ENCODE results near the gene RPN1. TPM values are rescaled to one million over a fixed set of nuclear protein-coding genes. Genes with fewer than 3 reads are reported as not detected.

The RPN1 gene
- total and polyA plus RNA-seq, 2 of the 13 experiments (the other 11 are each of a cell fraction or from before 2014, with no cell fraction given) = 290 to 342 TPM

DNA sequence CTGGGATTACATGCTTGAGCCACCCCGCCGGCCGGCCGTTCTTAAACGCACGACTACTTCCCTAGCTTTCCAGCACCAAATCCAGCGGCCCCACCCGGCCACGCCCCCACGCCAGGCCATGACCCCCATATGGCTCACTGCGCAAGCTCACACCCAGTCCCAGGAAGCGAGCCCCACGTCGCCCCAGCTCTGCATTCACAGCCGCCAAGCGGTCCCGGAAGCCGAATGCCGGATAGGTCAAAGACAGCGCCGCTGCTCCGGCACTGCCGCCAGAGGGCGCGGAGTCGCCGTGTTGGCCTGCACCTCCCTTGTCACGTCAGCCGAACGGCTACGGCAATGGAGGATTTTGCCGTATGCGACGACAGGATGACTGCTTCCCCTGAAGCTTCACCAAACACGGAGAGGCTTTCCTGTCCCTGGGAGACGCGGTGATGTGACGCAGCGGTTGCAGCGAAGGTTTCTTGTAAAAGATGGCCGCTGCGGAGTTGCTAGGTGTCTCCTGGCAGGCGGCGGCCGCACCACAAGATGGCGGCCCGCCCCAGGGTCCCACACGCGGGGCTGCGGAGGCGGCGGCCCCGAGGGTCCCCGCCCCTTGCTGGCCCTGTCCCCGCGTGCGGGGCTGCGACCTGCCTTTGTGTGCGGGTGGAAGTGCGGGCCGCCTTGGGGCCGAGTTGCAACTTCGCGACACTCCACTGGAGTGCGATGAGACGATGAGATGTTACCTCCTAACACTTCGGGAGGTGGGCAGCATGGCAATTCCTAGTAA lies 30.2 kb upstream of the RPN1 start (continued):
- TF ChIP-seq RNF219 (CRISPR knock-in tag; IDR thresholded peaks at IDR 0.05) = no peak
- TF ChIP-seq, protein P1, sequence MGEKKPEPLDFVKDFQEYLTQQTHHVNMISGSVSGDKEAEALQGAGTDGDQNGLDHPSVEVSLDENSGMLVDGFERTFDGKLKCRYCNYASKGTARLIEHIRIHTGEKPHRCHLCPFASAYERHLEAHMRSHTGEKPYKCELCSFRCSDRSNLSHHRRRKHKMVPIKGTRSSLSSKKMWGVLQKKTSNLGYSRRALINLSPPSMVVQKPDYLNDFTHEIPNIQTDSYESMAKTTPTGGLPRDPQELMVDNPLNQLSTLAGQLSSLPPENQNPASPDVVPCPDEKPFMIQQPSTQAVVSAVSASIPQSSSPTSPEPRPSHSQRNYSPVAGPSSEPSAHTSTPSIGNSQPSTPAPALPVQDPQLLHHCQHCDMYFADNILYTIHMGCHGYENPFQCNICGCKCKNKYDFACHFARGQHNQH (CRISPR knock-in tag; IDR thresholded peaks at IDR 0.05) = peak; percentile 88
- TF ChIP-seq NR2F2 (IDR thresholded peaks at IDR 0.05; ENCODE audit: borderline replicate concordance, low read depth) = no peak; the same call in 1 of the 2 replicates
- TF ChIP-seq TCF12 (IDR thresholded peaks at IDR 0.05) = no peak
- no peak for TF ChIP-seq TCF12 (CRISPR knock-in tag; IDR thresholded peaks at IDR 0.05)
- TF ChIP-seq YY1 (IDR thresholded peaks at IDR 0.05; ENCODE audit: insufficient read depth, insufficient replicate concordance, low read depth, low read length) = peak; percentile 98
- TF ChIP-seq TBL1XR1 (IDR thresholded peaks at IDR 0.05; ENCODE audit: borderline replicate concordance, low read length, partially characterized antibody) = peak; percentile 41
- TF ChIP-seq ZMYM3 (CRISPR knock-in tag; IDR thresholded peaks at IDR 0.05) = no peak; the same call in none of the 2 replicates
- 0 out of 2 replicates have a peak, but pooled peaks have one; percentile 3 for TF ChIP-seq HNF4A (CRISPR knock-in tag; IDR thresholded peaks at IDR 0.05)
- TF ChIP-seq MBD4 (IDR thresholded peaks at IDR 0.05; ENCODE audit: borderline replicate concordance, low read length) = no peak
- TF ChIP-seq PCBP2 (optimal IDR thresholded peaks at IDR 0.05; ENCODE audit: low read depth, low read length, poor library complexity, severe bottlenecking) = no peak
- TF ChIP-seq ZNF615 (CRISPR knock-in tag; IDR thresholded peaks at IDR 0.05; ENCODE audit: borderline replicate concordance) = no peak
- TF ChIP-seq PRDM15 (CRISPR knock-in tag; IDR thresholded peaks at IDR 0.05) = no peak
- TF ChIP-seq ZNF205 (CRISPR knock-in tag; IDR thresholded peaks at IDR 0.05) = 0 out of 2 replicates have a peak, but pooled peaks have one; percentile 30
- TF ChIP-seq SALL1 (CRISPR knock-in tag; IDR thresholded peaks at IDR 0.05) = peak; percentile 87
- TF ChIP-seq ZNF549 (CRISPR knock-in tag; IDR thresholded peaks at IDR 0.05) = no peak
- TF ChIP-seq IKZF4 (CRISPR knock-in tag; IDR thresholded peaks at IDR 0.05; ENCODE audit: borderline replicate concordance, low read depth, not compliant biosample characterization) = peak; percentile 97
- peak; percentile 43; the same call in 1 of the 2 replicates for TF ChIP-seq NFYC (CRISPR knock-in tag; IDR thresholded peaks at IDR 0.05)
- TF ChIP-seq ZNF605 (CRISPR knock-in tag; IDR thresholded peaks at IDR 0.05) = peak; percentile 97
- peak; percentile 62; the same call in 1 of the 2 replicates for TF ChIP-seq ZNF460 (CRISPR knock-in tag; IDR thresholded peaks at IDR 0.05; ENCODE audit: borderline replicate concordance)
- TF ChIP-seq MZF1 (CRISPR knock-in tag; IDR thresholded peaks at IDR 0.05; ENCODE audit: borderline replicate concordance) = no peak
- peak; percentile 71 for TF ChIP-seq GATAD2A (CRISPR knock-in tag; IDR thresholded peaks at IDR 0.05)
- no peak for TF ChIP-seq ATRX (CRISPR knock-in tag; IDR thresholded peaks at IDR 0.05; ENCODE audit: borderline replicate concordance)

Measured in HepG2 (cell line).